ENCODE results near the gene UBE2D2. TPM values are rescaled to one million over a fixed set of nuclear protein-coding genes. Genes with fewer than 3 reads are reported as not detected.
A peak's percentile ranks its signal among the peaks of the same experiment; 100 is the strongest.
"Not testable (repeated sequence)": the region's sequence is repeated elsewhere in the genome, so short reads cannot be mapped to it uniquely, and the experiment has no call there.

The UBE2D2 gene
- polyA plus RNA-seq, 3 donors from 2014 or later, result 231 to 328 (median 243) TPM

DNA sequence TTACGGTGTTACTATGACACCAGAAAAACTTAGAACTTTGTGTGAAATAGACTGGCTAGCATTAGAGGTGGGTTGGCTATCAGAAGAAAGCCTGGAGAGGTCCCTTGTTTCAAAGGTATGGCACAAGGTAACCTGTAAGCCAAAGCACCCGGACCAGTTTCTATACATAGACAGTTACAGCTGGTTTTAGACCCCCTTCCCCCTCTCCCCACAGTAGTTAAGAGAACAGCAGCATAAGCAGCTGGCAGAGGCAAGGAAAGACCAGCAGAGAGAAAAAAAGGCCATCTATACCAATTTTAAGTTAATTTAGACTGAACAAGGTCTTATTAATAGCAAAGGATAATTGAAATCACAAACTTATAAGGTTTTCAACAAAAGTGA lies 34.1 kb upstream of the UBE2D2 start:
- peaks cover 0 to 12% (median 4%) of the 10 kb centered on the region in 6 donors for H3K9me3 Mint-ChIP-seq
- H3K27me3 Mint-ChIP-seq (ENCODE audit: low read depth in 3 of 3); H3K36me3 Mint-ChIP-seq; H3K4me3 Mint-ChIP-seq; DNase-seq; H3K4me1 Mint-ChIP-seq; H3K27ac Mint-ChIP-seq: not testable (repeated sequence)

GRCh38 chr5:139527896-139528467 lies 33.2 kb upstream of the UBE2D2 start:
- H3K9me3 Mint-ChIP-seq, result peaks cover 0 to 12% (median 4%) of the 10 kb centered on the region in 6 donors
- not testable (repeated sequence) for H3K4me3 Mint-ChIP-seq; H3K27me3 Mint-ChIP-seq (ENCODE audit: low read depth in 3 of 3); H3K4me1 Mint-ChIP-seq; DNase-seq; H3K36me3 Mint-ChIP-seq; H3K27ac Mint-ChIP-seq

DNA sequence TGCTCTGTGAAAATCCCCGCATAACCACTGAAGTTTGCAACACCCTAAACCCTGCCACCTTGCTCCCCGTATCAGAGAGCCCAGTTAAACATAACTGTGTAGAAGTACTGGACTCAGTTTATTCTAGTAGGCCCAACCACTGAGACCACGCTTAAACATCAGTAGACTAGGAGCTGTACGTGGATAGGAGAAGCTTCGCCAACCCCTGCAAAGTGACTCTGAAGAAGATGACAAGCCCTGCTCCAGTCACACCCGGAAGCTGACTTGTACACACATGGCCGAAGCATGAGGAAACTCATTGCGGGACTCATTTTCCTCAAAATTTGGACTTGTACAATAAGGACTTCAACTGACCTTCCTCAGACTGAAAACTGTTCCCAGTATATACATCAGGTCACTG lies 32.4 kb upstream of the UBE2D2 start:
- H3K27ac Mint-ChIP-seq; H3K27me3 Mint-ChIP-seq (ENCODE audit: low read depth in 3 of 3); H3K4me3 Mint-ChIP-seq; H3K4me1 Mint-ChIP-seq; H3K36me3 Mint-ChIP-seq; DNase-seq: not testable (repeated sequence)
- H3K9me3 Mint-ChIP-seq, result peaks cover 0 to 12% (median 4%) of the 10 kb centered on the region in 6 donors

GRCh38 chr5:139530079-139530478 lies 31.1 kb upstream of the UBE2D2 start:
- H3K9me3 Mint-ChIP-seq, result peaks cover 0 to 12% (median 4%) of the 10 kb centered on the region in 6 donors
- H3K36me3 Mint-ChIP-seq; H3K27ac Mint-ChIP-seq; H3K4me3 Mint-ChIP-seq; H3K27me3 Mint-ChIP-seq (ENCODE audit: low read depth in 3 of 3); DNase-seq; H3K4me1 Mint-ChIP-seq: not testable (repeated sequence)

DNA sequence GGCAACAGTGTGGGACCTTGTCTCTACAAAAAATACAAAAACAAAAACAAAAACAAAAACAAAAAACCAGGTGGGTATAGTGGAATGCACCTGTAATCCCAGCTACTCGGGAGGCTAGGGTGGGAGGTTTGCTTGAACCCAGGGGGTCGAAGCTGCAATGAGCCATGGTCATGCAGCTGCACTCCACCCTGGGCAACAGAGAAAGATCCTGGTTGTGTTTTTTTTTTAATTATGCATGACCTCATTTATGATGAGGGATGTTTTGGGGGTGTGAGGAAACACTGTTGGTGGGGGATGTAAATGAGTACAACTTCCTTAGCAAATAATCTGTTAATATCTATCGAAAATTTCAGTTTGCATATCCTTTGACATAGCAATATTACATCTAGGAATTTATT lies 29.4 kb upstream of the UBE2D2 start:
- no peak overlapping the region for H3K4me3 Mint-ChIP-seq
- H3K36me3 Mint-ChIP-seq, result peaks cover 0 to 7% (median 3%) of the 10 kb centered on the region in 3 donors
- H3K9me3 Mint-ChIP-seq, result peaks cover 0 to 12% (median 4%) of the 10 kb centered on the region in 6 donors
- H3K27ac Mint-ChIP-seq, result no peak overlapping the region
- H3K27me3 Mint-ChIP-seq (ENCODE audit: low read depth in 3 of 3), result peaks cover 0 to 3% (median 2%) of the 10 kb centered on the region in 3 donors
- H3K4me1 Mint-ChIP-seq, result no peaks in the 10 kb centered on the region
- no peak for DNase-seq

GRCh38 chr5:139543423-139543991 lies 17.6 kb upstream of the UBE2D2 start:
- Mint-ChIP-seq H3K27ac (peak overlapping the region in 5 of 6 donors; percentile 49 to 75 (median 62)), H3K4me1 (peaks cover 3 to 9% of the 10 kb centered on the region in 2 donors), H3K36me3 (no peaks in the 10 kb centered on the region), H3K27me3 (ENCODE audit: low read depth in 3 of 3) (peaks cover 2 to 3% (median 3%) of the 10 kb centered on the region in 3 donors), H3K9me3 (no peaks in the 10 kb centered on the region), H3K4me3 (peak overlapping the region; percentile 5 to 72 (median 49))
- DNase-seq, result peak; percentile 60 to 65 (median 61)

GRCh38 chr5:139546593-139546992 lies 14.5 kb upstream of the UBE2D2 start:
- not testable (repeated sequence) for H3K27me3 Mint-ChIP-seq (ENCODE audit: low read depth in 3 of 3); H3K9me3 Mint-ChIP-seq; H3K36me3 Mint-ChIP-seq; H3K27ac Mint-ChIP-seq; H3K4me1 Mint-ChIP-seq; DNase-seq; H3K4me3 Mint-ChIP-seq

DNA sequence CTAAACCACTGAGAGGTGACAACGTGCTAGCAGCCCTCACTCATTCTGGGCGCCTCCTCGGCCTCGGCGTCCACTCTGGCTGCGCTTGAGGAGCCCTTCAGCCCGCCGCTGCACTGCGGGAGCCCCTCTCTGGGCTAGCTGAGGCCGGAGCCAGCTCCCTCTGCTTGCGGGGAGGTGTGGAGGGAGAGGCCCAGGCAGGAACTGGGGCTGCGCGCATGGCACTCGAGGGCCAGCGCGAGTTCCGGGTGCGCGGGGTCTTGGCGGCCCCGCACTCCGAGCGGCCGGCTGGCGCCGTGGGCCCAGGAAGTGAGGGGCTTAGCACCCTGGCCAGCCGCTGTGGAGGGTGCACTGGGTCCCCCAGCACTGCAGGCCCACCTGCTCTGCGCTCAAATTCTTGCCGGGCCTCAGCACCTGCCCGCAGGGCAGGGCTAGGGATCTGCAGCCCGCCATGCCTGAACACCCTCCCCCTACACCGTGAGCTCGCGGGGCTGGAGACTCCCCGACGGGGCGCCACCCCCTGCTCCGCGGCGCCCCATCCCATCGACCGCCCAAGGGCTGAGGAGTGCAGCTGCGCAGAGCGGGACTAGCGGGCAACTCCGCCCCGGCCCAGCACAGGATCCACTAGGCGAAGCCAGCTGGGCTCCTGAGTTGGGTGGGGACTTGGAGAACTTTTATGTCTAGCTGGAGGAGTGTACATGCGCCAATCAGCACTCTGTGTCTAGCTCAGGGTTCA lies 11.8 kb upstream of the UBE2D2 start:
- Mint-ChIP-seq H3K27ac (no peak overlapping the region), H3K4me1 (no peaks in the 10 kb centered on the region), H3K27me3 (ENCODE audit: low read depth in 3 of 3) (peaks cover 2 to 7% (median 4%) of the 10 kb centered on the region in 3 donors), H3K9me3 (no peaks in the 10 kb centered on the region), H3K4me3 (no peak overlapping the region), H3K36me3 (no peaks in the 10 kb centered on the region)
- no peak for DNase-seq

DNA sequence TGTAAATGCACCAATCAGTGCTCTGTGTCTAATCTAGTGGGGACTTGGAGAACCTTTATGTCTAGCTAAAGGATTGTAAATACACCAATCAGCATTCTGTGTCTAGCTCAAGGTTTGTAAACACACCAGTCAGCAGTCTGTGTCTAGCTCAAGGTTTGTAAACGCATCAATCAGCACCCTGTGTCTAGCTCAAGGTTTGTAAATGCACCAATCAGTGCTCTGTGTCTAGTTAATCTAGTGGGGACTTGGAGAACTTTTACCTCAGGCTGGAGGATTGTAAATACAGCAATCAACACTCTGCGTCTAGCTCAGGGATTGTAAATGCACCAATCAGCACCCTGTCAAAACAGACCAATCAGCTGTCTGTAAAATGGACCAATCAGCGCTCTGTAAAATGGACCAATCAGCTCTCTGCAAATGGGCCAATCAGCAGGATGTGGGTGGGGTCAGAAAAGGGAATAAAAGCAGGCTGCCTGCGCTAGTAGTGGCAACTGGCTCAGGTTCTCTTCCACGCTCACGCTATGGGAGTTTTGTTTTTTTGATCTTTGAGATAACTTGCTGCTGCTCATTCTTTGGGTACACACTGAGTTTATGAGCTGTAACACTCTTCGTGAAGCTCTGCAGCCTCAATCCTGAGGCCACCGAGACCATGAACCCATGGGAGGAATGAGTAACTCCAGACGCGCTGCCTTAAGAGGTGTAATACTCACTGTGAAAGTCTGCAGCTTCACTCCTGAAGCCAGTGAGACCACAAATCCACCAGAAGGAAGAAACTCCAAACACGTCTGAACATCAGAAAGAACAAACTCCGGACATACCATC lies 10.9 kb upstream of the UBE2D2 start:
- not testable (repeated sequence) for H3K4me3 Mint-ChIP-seq; H3K4me1 Mint-ChIP-seq; H3K27ac Mint-ChIP-seq; H3K9me3 Mint-ChIP-seq; H3K36me3 Mint-ChIP-seq; DNase-seq; H3K27me3 Mint-ChIP-seq (ENCODE audit: low read depth in 3 of 3)

GRCh38 chr5:139551191-139551889 lies 9.8 kb upstream of the UBE2D2 start:
- no peak overlapping the region for H3K27ac Mint-ChIP-seq
- H3K4me3 Mint-ChIP-seq, result no peak overlapping the region
- no peaks in the 10 kb centered on the region for H3K4me1 Mint-ChIP-seq
- no peaks in the 10 kb centered on the region for H3K9me3 Mint-ChIP-seq
- no peak for DNase-seq
- H3K27me3 Mint-ChIP-seq (ENCODE audit: low read depth in 3 of 3), result peaks cover 2 to 7% (median 4%) of the 10 kb centered on the region in 3 donors
- no peaks in the 10 kb centered on the region for H3K36me3 Mint-ChIP-seq

- Mint-ChIP-seq H3K9me3 (no peaks in the 10 kb centered on the region), H3K36me3 (no peaks in the 10 kb centered on the region), H3K4me1 (no peaks in the 10 kb centered on the region), H3K4me3 (no peak overlapping the region), H3K27me3 (ENCODE audit: low read depth in 3 of 3) (peaks cover 2 to 7% (median 2%) of the 10 kb centered on the region in 3 donors), H3K27ac (no peak overlapping the region)
- no peak for DNase-seq
Observed at GRCh38 chr5:139552893-139553575, 8.1 kb upstream of the UBE2D2 start.

DNA sequence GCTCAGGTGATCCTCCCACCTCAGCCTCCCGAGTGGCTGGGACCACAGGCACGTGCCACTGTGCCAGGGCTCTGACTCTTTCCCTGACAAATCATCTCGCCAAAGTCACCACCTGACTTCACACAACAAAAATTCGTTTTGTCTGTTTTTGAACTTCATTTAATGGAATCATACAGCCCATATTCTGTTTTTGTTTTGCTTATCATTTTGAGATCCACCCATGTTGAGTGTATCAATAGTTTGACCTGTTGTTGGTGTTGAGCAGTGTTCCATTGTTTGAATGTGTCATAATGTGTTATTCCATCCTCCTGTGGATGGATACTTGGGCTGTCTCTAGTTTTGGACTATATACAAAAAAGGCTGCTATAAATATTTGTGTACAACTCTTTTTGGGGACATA lies 6.9 kb upstream of the UBE2D2 start:
- Mint-ChIP-seq H3K4me3 (no peak overlapping the region), H3K4me1 (no peaks in the 10 kb centered on the region), H3K27ac (no peak overlapping the region), H3K9me3 (no peaks in the 10 kb centered on the region), H3K36me3 (no peaks in the 10 kb centered on the region), H3K27me3 (ENCODE audit: low read depth in 3 of 3) (peaks cover 0 to 4% (median 2%) of the 10 kb centered on the region in 3 donors)
- no peak for DNase-seq

DNA sequence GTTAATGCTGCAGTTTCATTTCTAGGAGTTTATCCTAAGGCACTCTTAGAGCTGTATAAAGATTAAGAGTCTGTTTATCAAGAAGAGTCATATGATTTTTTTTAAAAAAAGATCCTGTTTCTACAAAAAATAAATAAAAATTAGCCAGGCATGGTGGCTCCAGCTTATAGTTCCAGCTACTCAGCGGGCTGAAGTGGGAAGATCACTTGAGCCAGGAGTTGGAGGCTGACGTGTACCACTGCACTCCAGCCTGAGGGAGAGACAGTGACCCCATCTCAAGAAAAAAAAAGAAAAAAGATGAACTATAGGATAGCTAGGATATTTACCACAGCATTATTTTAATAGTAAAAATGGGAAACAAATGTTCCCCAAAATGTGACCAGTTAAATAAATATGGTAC lies 3.3 kb upstream of the UBE2D2 start:
- peak overlapping the region in 1 of 5 donors; percentile 14 for H3K4me3 Mint-ChIP-seq
- H3K4me1 Mint-ChIP-seq, result peaks cover 15 to 18% of the 10 kb centered on the region in 2 donors

More for the DNA sequence above, 3.3 kb upstream of the UBE2D2 start:
- Mint-ChIP-seq H3K36me3 (peaks cover 0 to 1% (median 0%) of the 10 kb centered on the region in 3 donors), H3K27me3 (ENCODE audit: low read depth in 3 of 3) (peaks cover 12 to 20% (median 15%) of the 10 kb centered on the region in 3 donors), H3K9me3 (no peaks in the 10 kb centered on the region), H3K27ac (no peak overlapping the region)
- DNase-seq, result no peak
